Activated T-cell treated with anti-CD3 and anti-CD28 coated beads, Interleukin-2, amount 50 U/mL, for 24 hours (primary cell): ENCODE results near the gene PTPRS.
A peak's percentile ranks its signal among the peaks of the same experiment; 100 is the strongest.

ENCODE experiments used
- DNase-seq: peaks from one replicate; pipeline ENCODE4 v3.0.0-alpha.2; 2020
- H3K27ac Mint-ChIP-seq: 2 replicates; pipeline ENCODE4 v1.8.0; 2020; ENCODE audit warnings: mild to moderate bottlenecking, mixed read lengths
- H3K27me3 Mint-ChIP-seq: 2 replicates; pipeline ENCODE4 v1.8.0; 2020; ENCODE audit warnings: mixed read lengths
- H3K36me3 Mint-ChIP-seq: 2 replicates; pipeline ENCODE4 v1.8.0; 2020; ENCODE audit warnings: low read depth, mixed read lengths
- H3K4me1 Mint-ChIP-seq: 2 replicates; pipeline ENCODE4 v1.8.0; 2020; ENCODE audit warnings: low read depth, mixed read lengths
- H3K4me3 Mint-ChIP-seq: 2 replicates; pipeline ENCODE4 v1.8.0; 2020; ENCODE audit warnings: mild to moderate bottlenecking, moderate library complexity, mixed read lengths
- H3K9me3 Mint-ChIP-seq: 2 replicates; pipeline ENCODE4 v1.8.0; 2020; ENCODE audit warnings: mixed read lengths

The PTPRS gene

DNA sequence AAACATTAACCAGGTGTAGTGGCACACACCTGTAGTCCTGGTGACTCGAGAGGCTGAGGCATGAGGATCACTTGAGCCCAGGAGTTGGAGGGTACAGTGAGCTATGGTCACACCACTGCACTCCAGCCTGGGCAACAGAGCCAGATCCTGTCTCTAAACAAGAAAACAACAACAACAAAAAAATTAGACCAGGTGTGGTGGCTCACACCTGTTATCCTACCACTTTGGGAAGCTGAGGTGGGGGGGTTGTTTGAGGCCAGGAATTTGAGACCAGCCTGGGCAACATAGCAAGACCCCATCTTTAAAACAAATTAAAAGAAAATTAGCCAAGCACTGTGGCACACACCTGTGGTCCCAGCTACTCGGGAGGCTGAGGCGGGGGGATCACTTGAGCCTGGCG, 20.8 kb upstream of the PTPRS start:
- no peaks in the 10 kb centered on the region for H3K36me3 Mint-ChIP-seq
- peaks cover 59% of the 10 kb centered on the region for H3K27me3 Mint-ChIP-seq
- H3K9me3 Mint-ChIP-seq, result no peaks in the 10 kb centered on the region
- H3K4me3 Mint-ChIP-seq, result no peak overlapping the region
- H3K27ac Mint-ChIP-seq, result no peak overlapping the region
- no peak for DNase-seq
- no peaks in the 10 kb centered on the region for H3K4me1 Mint-ChIP-seq

DNA sequence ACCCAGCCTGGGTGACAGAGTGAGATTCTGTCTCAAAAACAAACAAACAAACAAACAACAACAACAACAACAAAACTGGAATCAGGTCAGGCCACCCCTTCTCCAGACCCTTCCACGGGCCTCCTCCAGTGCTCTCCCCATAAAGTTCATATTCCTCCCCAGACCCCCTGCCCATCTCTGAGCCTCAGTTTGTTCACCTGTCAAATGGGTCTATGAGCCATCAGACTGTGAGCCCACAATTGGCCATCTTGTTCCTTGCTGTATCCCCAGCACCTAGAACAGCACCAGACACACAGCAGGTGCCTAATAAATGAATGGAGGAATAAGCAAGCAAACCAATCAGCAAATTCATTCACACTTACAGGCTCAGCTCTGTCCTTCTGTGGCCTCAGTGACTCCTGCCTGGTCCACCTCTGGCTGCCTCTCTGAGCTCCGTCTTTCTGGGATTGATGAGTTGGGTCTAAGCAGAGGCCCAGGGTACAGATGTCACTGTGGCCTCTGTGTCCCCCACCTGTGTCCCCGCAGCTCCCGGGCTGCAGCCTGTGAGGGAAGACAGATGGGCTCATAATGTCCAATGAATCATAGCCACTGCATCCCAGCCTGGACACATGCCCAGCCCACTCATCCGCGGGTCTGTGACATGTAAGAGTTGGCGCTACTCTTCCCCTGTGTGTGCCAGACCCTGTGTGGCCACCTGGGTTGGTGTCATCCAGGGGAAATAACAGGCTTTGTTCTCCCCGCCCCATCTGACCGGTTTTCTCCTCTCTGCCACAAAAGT, 19.6 kb upstream of the PTPRS start:
- Mint-ChIP-seq H3K4me3 (no peak overlapping the region), H3K4me1 (no peaks in the 10 kb centered on the region), H3K9me3 (no peaks in the 10 kb centered on the region), H3K27me3 (peaks cover 64% of the 10 kb centered on the region), H3K27ac (no peak overlapping the region), H3K36me3 (no peaks in the 10 kb centered on the region)
- DNase-seq, result no peak

- Mint-ChIP-seq H3K4me3 (no peak overlapping the region), H3K9me3 (no peaks in the 10 kb centered on the region), H3K4me1 (no peaks in the 10 kb centered on the region), H3K36me3 (no peaks in the 10 kb centered on the region), H3K27me3 (peaks cover 66% of the 10 kb centered on the region), H3K27ac (no peak overlapping the region)
- DNase-seq, result no peak
Measured at GRCh38 chr19:5358173-5358800, 17.7 kb upstream of the PTPRS start.

GRCh38 chr19:5357584-5357983, 17.0 kb upstream of the PTPRS start:
- H3K9me3 Mint-ChIP-seq, result no peaks in the 10 kb centered on the region
- H3K36me3 Mint-ChIP-seq, result no peaks in the 10 kb centered on the region
- no peak overlapping the region for H3K27ac Mint-ChIP-seq
- peaks cover 68% of the 10 kb centered on the region for H3K27me3 Mint-ChIP-seq
- no peaks in the 10 kb centered on the region for H3K4me1 Mint-ChIP-seq
- H3K4me3 Mint-ChIP-seq, result no peak overlapping the region
- DNase-seq, result no peak

GRCh38 chr19:5356918-5357317, 16.3 kb upstream of the PTPRS start:
- Mint-ChIP-seq H3K4me1 (no peaks in the 10 kb centered on the region), H3K4me3 (no peak overlapping the region), H3K9me3 (no peaks in the 10 kb centered on the region), H3K36me3 (no peaks in the 10 kb centered on the region), H3K27me3 (peaks cover 72% of the 10 kb centered on the region), H3K27ac (no peak overlapping the region)
- no peak for DNase-seq

GRCh38 chr19:5356428-5356827, 15.8 kb upstream of the PTPRS start:
- Mint-ChIP-seq H3K27me3 (peaks cover 73% of the 10 kb centered on the region), H3K4me3 (no peak overlapping the region), H3K27ac (no peak overlapping the region), H3K36me3 (no peaks in the 10 kb centered on the region), H3K4me1 (no peaks in the 10 kb centered on the region), H3K9me3 (no peaks in the 10 kb centered on the region)
- DNase-seq, result no peak

GRCh38 chr19:5355693-5356092, 15.1 kb upstream of the PTPRS start:
- H3K36me3 Mint-ChIP-seq, result no peaks in the 10 kb centered on the region
- no peaks in the 10 kb centered on the region for H3K9me3 Mint-ChIP-seq
- H3K4me1 Mint-ChIP-seq, result no peaks in the 10 kb centered on the region
- no peak for DNase-seq
- H3K4me3 Mint-ChIP-seq, result no peak overlapping the region
- H3K27ac Mint-ChIP-seq, result no peak overlapping the region
- H3K27me3 Mint-ChIP-seq, result peaks cover 74% of the 10 kb centered on the region

DNA sequence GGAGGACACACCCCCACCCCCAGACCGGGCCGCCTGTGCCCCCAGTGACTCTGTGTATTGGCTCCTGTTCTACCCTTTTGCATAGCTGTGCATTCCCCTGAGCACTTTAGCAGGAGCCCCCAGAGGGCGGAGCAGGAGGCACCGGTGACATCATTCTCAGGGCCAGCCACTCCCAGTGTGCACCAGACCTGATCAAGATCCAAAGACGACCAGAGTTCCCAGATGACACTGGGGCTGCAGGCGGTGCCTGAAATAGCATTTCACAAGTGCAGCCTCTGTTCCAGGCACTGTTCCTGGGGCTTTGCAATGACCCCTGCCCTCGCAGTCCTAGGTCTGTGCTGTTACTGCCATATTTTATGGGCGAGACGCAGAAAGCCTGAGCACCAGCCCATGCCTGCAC, 14.5 kb upstream of the PTPRS start:
- Mint-ChIP-seq H3K27ac (no peak overlapping the region), H3K27me3 (peaks cover 68% of the 10 kb centered on the region), H3K36me3 (no peaks in the 10 kb centered on the region), H3K4me3 (no peak overlapping the region), H3K4me1 (no peaks in the 10 kb centered on the region), H3K9me3 (no peaks in the 10 kb centered on the region)
- no peak for DNase-seq

DNA sequence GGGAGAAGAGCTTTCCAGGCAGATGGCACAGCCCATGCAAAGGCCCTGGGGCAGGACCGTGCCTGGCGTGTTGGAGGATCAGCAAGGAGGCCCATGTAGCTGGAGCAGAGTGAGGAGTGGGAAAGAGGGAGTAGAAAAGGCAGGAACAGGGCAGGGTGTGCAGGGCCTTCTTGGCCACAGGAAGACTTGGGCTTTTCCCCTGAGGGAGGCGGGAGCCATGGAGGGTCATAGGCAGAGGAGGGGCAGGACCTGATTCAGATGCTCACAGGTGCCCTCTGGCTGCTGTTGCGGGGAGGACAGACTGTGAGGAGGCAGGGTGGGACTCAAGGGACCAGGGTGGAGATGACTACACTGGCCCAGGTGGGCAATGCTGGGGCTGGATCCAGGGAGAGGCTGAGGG, 13.8 kb upstream of the PTPRS start:
- Mint-ChIP-seq H3K4me3 (no peak overlapping the region), H3K9me3 (no peaks in the 10 kb centered on the region), H3K4me1 (no peaks in the 10 kb centered on the region), H3K36me3 (no peaks in the 10 kb centered on the region), H3K27ac (no peak overlapping the region), H3K27me3 (peaks cover 66% of the 10 kb centered on the region)
- DNase-seq, result peak; percentile 39

DNA sequence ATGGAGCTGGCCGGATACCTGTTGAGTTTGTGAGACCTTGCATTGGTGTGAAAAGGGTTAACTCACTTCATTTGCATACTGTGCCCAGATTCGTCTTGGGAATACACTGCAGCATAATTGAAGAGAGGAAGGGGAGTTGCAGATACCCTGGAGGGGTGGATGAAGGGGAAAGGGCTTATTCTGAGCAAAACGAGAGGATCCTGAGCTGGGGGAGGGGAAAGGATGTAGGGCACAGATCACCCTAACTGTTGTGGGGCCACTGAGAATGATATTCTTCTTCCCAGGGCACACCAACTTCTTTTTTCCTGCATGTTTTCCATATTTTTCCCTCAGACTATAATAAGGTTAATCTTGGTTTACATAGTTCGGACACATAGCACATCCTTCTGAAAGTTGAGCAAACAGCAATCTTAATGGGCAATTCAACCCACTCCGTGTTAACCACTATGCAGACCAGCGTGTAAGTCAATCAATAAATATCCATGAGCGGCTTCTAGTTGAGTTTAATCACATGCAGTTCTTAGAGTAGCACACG, 11.7 kb upstream of the PTPRS start:
- Mint-ChIP-seq H3K4me3 (no peak overlapping the region), H3K9me3 (no peaks in the 10 kb centered on the region), H3K36me3 (no peaks in the 10 kb centered on the region), H3K4me1 (no peaks in the 10 kb centered on the region), H3K27ac (peak overlapping the region; percentile 5), H3K27me3 (peaks cover 57% of the 10 kb centered on the region)
- no peak for DNase-seq

DNA sequence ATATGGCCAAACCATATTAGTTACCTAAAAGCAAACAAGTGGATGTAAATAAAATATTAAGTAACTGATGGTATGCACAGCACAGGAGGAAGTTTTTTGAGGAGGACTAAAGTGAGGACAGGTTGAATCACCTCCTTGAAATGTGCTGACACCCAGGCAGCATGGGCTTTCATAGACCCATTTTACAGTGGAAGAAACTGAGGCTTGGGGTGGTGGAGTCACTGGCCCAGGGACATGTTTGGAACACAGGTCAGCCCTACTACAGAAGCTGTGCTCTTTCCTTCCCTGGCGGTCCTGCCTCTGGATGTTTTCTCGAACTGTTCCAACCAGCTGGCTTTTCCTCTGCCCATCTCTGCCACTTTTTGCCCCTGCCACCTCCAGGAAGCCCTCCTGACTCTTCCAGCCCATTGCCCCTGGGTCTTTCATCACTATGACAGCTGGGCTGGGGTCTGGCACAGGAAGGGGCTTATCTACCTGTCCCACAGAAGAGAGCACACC, 11.2 kb upstream of the PTPRS start:
- Mint-ChIP-seq H3K4me1 (no peaks in the 10 kb centered on the region), H3K36me3 (no peaks in the 10 kb centered on the region), H3K4me3 (no peak overlapping the region), H3K27ac (no peak overlapping the region), H3K27me3 (peaks cover 52% of the 10 kb centered on the region), H3K9me3 (no peaks in the 10 kb centered on the region)
- no peak for DNase-seq

DNA sequence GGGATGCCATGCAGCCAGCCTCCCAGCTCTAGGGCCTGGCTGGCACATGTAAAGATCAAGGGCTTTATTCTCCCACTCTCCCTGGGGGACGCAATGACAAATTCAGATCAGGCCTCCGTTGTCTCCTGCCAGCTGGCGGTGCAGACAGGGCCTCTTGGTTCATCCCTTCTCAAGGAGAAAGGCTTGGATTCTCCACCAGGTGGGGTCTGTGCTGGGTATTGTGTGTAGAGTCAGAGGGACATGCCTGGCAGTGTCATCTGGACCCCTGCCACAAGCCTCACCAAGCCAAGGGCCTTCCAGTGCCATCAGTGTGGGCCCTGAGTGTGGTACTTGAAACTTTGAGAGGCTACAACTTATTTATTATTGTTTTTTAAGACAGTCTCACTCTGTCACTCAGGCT, 8.4 kb upstream of the PTPRS start:
- Mint-ChIP-seq H3K4me3 (no peak overlapping the region), H3K27me3 (peaks cover 48% of the 10 kb centered on the region), H3K9me3 (no peaks in the 10 kb centered on the region), H3K4me1 (peaks cover 9% of the 10 kb centered on the region), H3K36me3 (no peaks in the 10 kb centered on the region), H3K27ac (no peak overlapping the region)
- DNase-seq, result no peak

GRCh38 chr19:5345895-5346386, 5.3 kb upstream of the PTPRS start:
- Mint-ChIP-seq H3K4me3 (no peak overlapping the region), H3K4me1 (peaks cover 12% of the 10 kb centered on the region), H3K27ac (no peak overlapping the region), H3K9me3 (no peaks in the 10 kb centered on the region), H3K36me3 (no peaks in the 10 kb centered on the region), H3K27me3 (peaks cover 52% of the 10 kb centered on the region)
- no peak for DNase-seq

GRCh38 chr19:5343848-5344247, 3.2 kb upstream of the PTPRS start:
- H3K9me3 Mint-ChIP-seq, result no peaks in the 10 kb centered on the region
- DNase-seq, result no peak
- no peak overlapping the region for H3K27ac Mint-ChIP-seq
- peaks cover 53% of the 10 kb centered on the region for H3K27me3 Mint-ChIP-seq
- no peaks in the 10 kb centered on the region for H3K36me3 Mint-ChIP-seq
- no peak overlapping the region for H3K4me3 Mint-ChIP-seq
- H3K4me1 Mint-ChIP-seq, result peaks cover 20% of the 10 kb centered on the region

GRCh38 chr19:5342573-5343201, 2.1 kb upstream of the PTPRS start:
- DNase-seq, result no peak
- Mint-ChIP-seq H3K27ac (no peak overlapping the region), H3K4me3 (no peak overlapping the region), H3K9me3 (no peaks in the 10 kb centered on the region), H3K27me3 (peaks cover 60% of the 10 kb centered on the region), H3K36me3 (no peaks in the 10 kb centered on the region), H3K4me1 (peaks cover 21% of the 10 kb centered on the region)
